HG03521 (cell line): ENCODE measurements around the gene COL2A1.

Experiments
- ATAC-seq: cut with Tn5 transposase; IDR thresholded peaks from one replicate; pipeline ENCODE4 v1.9.1; 2021; ENCODE audit warnings: mild to moderate bottlenecking, moderate library complexity; ENCODE audit not compliant: unreplicated experiment

Gene COL2A1

DNA sequence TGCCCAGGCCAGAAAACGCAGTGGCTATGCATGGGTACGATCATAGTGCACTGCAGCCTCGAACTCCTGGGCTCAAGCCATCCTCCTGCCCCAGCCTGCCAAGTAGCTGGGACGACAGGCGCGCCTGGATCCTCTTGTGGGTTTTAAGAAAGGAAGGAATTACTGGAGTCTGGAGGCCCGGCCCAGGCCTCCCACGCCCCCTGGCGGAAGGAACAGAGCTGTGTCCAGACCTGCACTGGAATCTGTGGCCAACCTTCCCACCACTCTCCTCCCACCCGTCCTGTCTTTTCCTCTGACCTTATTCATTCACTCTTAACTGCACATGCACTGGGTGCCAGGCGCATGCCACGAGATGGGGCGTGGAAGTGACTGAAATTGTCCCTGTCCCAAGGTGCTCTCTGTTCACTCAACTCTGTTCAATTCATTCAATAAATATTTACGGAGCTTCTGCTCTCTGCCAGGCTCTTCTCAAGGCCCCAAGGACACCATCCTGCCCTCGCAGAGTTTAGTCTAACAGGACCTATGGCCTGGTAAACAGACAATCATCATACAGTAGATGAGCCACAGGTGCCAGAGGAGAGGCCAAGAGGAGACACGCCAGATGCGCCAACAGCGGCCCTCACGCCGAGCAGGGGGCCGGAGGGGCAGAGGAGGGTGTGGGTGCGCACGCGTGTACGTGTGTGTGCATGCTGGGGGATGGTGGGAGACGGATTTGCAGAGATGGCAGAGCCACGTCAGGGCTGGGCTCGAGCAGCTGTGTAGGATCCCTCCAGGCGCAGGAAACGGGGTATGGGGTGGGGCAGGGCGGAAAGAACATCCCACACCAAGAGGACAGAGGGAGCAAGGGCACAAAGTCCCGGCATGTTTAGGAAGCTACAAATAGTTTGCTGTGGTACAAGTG is 54.6 kb downstream of the COL2A1 start:
- ATAC-seq, result no peak

DNA sequence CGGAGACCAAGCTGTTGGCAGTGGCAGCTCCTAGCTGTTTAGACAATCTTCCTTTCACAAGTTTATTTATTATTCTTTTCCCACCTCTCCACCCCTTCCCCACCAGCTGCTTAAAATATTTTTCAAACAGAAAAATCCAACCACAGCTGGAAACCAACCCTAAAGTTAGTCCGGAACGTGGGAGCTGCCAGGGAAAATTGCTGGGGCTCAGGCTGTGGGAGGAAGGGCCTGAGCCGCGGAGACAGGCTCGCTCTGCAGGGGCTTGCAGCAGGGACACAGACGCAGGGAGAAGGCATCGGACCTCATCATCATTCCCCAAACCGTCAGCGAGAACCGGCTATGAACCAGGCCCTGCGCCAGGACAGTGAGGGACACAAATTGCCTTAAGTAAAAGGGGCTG is 56.9 kb downstream of the COL2A1 start:
- no peak for ATAC-seq

GRCh38 chr12:47946413-47947323 is 57.6 kb downstream of the COL2A1 start:
- no peak for ATAC-seq

- ATAC-seq, result no peak
Observed at GRCh38 chr12:47945341-47945728, 58.9 kb downstream of the COL2A1 start.

GRCh38 chr12:47944685-47945340 is 59.5 kb downstream of the COL2A1 start:
- ATAC-seq, result no peak

DNA sequence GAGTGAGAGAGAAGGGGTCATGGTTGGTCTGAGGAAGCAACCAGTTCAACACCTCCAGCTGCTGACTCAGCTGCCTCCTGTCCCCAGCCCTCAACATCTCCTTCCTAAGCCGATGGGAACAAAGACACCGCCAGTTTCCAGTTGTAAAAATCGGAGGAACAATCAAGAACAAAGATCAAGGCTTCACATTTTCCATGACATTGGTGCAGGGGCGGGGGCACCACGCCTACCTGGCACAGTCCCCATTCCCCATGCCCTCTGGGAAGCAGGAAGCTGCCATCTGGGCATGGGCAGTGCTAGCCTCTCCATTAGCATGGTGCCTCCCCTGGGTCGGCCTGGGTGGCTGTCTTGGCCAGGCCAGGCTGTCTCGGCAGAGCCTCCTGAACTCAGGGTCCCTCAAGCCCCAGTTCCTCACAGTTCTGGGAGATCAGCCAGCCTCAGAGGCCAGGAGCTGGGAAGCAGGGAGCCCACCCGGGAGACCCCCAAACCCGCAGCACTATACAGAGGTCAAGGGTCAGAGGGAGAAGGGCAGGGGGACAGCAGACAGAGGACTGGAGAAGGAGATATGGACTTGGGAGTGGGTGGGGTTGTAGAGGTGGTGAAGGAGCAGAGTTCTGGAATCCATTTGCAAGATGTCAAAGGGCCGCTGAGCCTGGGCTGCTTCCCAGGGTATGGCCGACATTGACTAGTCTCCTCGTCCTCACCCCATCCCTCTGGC is 60.5 kb downstream of the COL2A1 start:
- ATAC-seq, result no peak

DNA sequence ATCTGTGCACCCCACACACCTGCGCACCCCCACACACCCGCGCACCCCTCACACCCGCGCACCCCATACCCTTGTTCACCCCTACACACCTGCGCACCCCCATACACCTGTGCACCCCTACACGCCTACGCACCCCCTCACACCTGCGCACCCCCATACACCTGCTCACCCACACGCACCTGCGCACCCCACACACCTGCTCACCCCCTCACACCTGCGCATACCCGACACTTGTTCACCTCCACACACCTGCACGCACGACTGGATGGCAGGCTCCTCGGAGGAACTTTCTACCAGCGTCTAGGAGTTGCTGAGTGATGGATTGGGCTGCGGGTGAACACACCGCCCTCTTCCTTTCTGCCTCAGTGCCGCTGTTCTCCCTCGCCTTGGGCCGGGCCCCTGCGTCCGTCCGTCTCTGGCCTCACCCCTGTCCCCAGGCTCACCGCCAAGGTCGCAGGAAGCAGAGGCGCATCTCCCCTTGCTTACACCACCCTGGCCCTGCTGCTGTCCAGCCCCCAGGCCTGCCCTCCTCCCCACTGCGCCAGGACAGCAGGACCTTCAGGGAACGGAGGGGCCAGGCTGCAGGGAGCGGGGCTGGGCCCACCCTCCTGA is 61.6 kb downstream of the COL2A1 start:
- no peak for ATAC-seq

DNA sequence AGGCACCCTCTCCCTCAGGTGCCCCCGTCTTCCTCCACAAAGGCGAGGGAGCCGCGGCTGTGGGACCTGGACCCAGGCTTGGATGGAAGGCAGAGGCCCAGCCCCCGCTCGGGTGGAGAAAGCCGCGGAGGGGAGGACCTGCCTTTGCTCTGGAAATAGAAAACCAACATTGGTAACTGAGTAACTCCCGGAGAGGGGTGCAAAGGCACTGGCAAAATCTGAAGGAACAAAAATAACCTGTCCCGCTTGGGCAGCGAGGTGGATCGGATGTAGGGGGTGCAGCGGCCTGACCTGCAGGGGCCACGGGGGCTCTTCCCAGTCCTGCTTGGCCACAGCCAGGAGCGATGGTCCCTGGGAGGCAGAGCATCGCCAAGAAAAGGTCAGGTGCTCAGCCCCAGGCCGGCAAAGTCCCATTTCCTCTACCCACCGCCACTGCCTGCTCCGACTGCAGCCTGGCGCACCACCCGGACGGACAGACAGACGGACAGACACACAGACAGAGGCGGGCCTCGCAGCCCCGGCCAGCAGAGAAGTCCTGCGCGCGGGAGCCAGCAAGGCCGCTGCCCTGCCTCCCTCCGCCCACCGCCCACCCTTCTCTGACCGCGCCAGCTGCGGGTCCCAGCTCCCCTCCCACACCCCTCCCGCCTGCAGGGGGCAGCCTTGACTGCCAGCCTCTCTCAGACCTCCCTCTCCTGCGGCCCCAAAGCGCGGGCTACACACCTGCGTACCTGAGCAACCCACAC is 62.2 kb downstream of the COL2A1 start:
- ATAC-seq, result no peak

- ATAC-seq, result no peak
Observed at GRCh38 chr12:47941475-47941780, 62.8 kb downstream of the COL2A1 start.

DNA sequence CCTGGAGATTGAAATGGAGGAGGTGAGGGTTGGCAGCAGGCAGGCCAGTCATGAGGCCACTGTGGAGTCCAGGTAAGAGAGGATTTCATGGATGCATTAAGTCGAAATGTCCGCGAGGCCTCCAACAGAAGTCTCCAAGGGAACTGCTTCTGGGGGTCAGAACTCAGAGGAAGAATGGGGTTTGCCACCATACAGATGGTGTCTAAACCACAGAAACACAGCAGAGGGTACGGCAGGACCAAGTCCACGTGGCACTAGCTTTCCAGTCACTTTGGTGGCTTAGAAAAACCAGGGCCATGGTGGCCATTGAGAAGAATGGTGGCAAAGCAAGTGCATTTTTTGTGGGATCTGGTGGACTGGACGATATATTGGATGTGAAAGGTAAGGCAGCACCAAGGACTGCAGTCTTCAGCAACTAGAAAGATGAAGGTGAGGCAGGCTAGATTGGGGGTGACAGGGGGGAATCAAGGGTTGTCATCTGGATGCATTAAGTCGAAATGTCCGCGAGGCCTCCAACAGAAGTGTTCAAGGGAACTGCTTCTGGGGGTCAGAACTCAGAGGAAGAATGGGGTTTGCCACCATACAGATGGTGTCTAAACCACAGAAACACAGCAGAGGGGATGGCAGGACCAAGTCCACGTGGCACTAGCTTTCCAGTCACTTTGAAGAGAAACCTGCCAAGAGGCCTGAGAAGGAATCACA is 63.4 kb downstream of the COL2A1 start:
- no peak for ATAC-seq

DNA sequence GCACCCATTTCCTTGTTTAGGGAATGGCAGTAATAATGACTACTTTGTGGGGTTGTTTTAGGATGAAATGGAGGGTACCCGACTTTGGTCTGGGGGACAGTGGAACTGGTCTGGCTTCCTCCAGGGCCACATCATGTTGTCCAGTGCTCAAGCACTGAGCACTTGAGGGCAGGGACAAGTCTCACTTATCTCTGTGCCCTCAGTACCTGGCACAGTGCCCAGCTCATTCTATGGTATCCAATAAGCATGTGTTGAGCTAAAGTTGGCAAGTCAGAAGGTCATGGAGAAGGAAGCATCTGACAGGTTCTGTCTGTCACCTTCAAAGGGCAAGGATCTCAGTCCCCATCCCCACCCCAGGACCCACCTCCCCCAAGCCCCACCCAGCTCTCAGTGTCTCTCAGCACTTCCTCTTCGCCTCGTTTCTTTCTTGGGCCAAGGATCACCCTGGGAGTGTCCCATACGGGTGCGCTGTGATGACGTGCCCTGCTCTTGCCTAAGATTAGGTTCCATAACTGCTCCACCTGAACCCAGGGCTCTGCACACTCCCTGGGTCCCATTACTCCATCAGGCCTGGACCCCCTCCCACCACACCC is 65.2 kb downstream of the COL2A1 start:
- ATAC-seq, result no peak

GRCh38 chr12:47938594-47938993 is 65.7 kb downstream of the COL2A1 start:
- no peak for ATAC-seq

GRCh38 chr12:47938093-47938492 is 66.2 kb downstream of the COL2A1 start:
- no peak for ATAC-seq

DNA sequence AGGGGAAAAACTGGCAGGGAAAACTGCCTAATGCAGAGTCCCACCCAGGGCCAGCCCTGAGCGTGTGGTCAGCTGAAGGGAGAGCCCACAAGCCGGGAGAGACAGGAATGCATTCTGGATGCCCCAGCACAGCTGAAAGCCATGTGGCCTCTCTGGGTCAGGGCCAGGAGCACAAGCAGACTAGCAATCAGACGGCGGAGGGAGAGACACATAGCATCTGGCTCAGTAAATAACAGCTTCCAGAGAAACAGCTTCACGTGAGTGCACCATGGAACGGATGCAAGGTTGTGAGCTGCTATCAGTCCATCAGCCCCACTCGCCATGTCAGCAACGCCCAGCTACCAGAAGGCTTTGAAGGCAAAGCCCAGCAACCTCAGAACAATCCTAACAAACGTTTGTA is 69.1 kb downstream of the COL2A1 start:
- no peak for ATAC-seq

DNA sequence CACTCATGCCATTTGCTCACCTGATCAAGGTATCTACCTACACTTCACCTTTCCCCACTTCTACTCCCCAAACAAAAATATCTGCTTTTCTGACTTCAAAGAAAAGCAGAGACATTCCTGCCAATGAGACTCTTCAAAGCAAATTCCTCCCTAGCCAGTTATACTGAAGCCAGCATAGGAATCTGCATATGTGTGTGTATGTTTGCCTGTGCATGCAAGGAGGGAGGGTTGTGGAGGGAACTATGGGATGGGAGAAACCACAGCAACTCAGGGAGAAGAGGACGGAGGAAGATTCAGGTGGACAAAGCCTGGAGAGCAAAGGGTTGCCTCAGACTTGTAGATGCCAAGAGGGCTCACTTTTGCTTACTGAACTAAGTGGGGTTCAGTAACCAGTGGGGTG is 73.1 kb downstream of the COL2A1 start:
- no peak for ATAC-seq

DNA sequence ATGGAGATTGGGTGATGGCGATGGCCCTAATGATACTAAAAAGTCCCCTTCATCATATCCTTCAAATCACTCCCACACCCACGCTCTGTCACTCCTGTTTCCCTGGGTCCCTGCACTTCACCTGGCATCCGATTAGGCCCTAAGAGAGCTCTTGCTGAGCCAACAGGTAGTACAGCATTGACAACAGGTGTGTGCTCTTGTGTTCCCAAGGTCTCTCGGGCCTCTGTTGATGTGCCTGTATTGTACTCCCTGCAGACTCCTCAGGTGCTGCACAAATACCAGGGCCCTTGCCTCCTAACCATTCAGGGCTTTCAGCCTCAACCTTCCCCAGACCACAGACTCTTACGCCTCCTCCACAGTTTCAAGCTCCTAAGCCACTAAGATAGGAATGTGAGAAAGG is 73.6 kb downstream of the COL2A1 start:
- ATAC-seq, result no peak

GRCh38 chr12:47927346-47927745 is 76.9 kb downstream of the COL2A1 start:
- ATAC-seq, result no peak
